ENCODE data around the gene TP53I13.

TP53I13 gene

DNA sequence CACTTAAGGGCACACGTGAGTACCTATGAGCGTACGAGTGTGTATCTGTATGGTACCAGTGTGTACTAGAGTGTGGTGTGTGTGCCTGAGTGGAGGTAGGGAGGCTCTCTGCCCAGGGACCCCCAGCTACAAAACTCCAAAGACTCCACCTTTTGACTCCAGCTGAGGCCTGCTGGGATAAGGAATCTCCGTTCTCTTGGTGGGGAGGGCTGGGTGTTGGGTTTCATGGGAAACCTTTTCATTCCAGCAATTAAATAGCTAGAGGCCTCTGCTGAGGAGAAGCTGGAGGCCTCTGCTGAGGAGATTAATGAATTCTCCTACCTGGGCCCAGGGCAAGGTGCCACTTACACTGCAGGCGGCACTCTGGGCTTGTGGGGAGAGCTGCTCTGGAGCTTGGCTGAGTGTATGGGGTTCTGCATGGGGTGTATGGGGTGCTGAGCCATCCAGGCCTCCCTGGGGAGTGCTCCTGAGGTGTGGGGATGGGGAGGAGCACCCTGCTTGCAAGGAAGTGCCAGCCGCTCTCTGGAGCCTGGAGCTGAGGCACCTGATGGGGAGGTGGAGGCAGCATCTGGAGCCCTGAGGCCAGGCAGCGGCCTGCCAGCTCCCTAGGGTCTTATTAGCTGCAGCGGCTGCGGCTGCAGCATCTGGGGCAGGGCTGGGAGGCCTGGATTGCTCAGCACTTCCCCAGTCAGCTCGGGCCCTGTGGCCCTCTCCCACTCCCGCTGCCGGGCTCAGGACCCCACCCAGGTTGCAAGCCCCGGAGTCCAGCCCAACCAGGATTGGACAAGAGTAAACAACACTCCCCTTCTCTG lies 29.1 kb downstream of the TP53I13 start:
- POLR2A ChIA-PET = interaction anchor here (0.7 to 1.4 kb wide), 2 partner anchors 12 to 25 kb away, joined by 3 to 4 read pairs; partner anchors contain the start of gene CORO6
- CTCF ChIA-PET = interaction anchor here (0.9 to 1.7 kb wide), 6 partner anchors 9 to 228 kb away, joined by 3 to 8 read pairs (median 6); no protein-coding TSS in a partner anchor
- no peak for DNase-seq (ENCODE audit: extremely low spot score)
- TF ChIP-seq HDGF (IDR thresholded peaks at IDR 0.05; ENCODE audit: borderline replicate concordance) (0 out of 2 replicates have a peak, but pooled peaks have one; percentile 59), SP1 (IDR thresholded peaks at IDR 0.05) (no peak)

- TF ChIP-seq L3MBTL2 (conservative IDR thresholded peaks at IDR 0.05) (no peak), FOXK2 (IDR thresholded peaks at IDR 0.05) (no peak), ELF4 (IDR thresholded peaks at IDR 0.05) (no peak), ARNT (IDR thresholded peaks at IDR 0.05) (no peak), SP1 (IDR thresholded peaks at IDR 0.05) (no peak), LEF1 (IDR thresholded peaks at IDR 0.05; ENCODE audit: borderline replicate concordance) (no peak), TARDBP (IDR thresholded peaks at IDR 0.05) (no peak), HDGF (IDR thresholded peaks at IDR 0.05; ENCODE audit: borderline replicate concordance) (no peak), BHLHE40 (IDR thresholded peaks at IDR 0.05; ENCODE audit: borderline replicate concordance) (no peak), CTBP1 (IDR thresholded peaks at IDR 0.05; ENCODE audit: borderline replicate concordance) (no peak), NFRKB (IDR thresholded peaks at IDR 0.05) (no peak), ZNF384 (IDR thresholded peaks at IDR 0.05) (no peak), FOXM1 (IDR thresholded peaks at IDR 0.05; ENCODE audit: borderline replicate concordance) (no peak), SUZ12 (IDR thresholded peaks at IDR 0.05) (no peak), PKNOX1 (IDR thresholded peaks at IDR 0.05) (no peak)
- POLR2A ChIA-PET = no interaction called here
- CTCF ChIA-PET = no interaction called here
- no peak for DNase-seq (ENCODE audit: extremely low spot score)
These were observed 34.7 kb downstream of the TP53I13 start for GRCh38 chr17:29603109-29603674.

GRCh38 chr17:29607557-29608195 lies 39.2 kb downstream of the TP53I13 start:
- POLR2A ChIA-PET = interaction anchor here (1.0 kb wide), 1 partner anchor 14 kb away, joined by 5 read pairs; no protein-coding TSS in a partner anchor
- TF ChIP-seq BHLHE40 (IDR thresholded peaks at IDR 0.05; ENCODE audit: borderline replicate concordance) (no peak), ARNT (IDR thresholded peaks at IDR 0.05) (no peak), FOXK2 (IDR thresholded peaks at IDR 0.05) (no peak), FOXM1 (IDR thresholded peaks at IDR 0.05; ENCODE audit: borderline replicate concordance) (no peak), NFRKB (IDR thresholded peaks at IDR 0.05) (no peak), PKNOX1 (IDR thresholded peaks at IDR 0.05) (no peak), CTBP1 (IDR thresholded peaks at IDR 0.05; ENCODE audit: borderline replicate concordance) (no peak), L3MBTL2 (conservative IDR thresholded peaks at IDR 0.05) (no peak), HDGF (IDR thresholded peaks at IDR 0.05; ENCODE audit: borderline replicate concordance) (no peak), TARDBP (IDR thresholded peaks at IDR 0.05) (no peak)
- CTCF ChIA-PET = no interaction called here
- no peak for DNase-seq (ENCODE audit: extremely low spot score)

DNA sequence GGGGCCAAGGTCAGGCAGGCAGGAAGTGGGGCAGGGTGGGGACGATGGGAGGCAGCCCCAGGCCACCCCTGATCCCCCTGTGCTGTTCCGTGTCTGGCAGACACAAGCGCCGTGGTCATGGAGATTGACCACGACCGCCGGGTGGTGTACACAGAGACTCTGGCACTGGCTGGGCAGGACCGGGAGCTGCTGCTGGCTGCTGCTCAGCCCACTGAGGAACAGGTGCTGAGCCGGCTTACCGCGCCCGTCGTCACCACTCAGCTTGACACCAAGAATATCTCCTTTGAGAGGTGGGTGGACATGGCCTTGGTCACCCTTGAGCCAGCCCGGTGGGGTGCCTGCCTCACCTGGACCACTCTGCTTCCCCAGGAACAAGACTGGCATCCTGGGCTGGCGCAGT lies 40.5 kb downstream of the TP53I13 start:
- CTCF ChIA-PET = interaction anchor here (0.6 to 1.7 kb wide), 2 partner anchors 11 to 263 kb away, joined by 3 to 5 read pairs; no protein-coding TSS in a partner anchor
- no peak for DNase-seq (ENCODE audit: extremely low spot score)
- TF ChIP-seq ARNT (IDR thresholded peaks at IDR 0.05) (no peak), FOXA1 (IDR thresholded peaks at IDR 0.05) (no peak), CTBP1 (IDR thresholded peaks at IDR 0.05; ENCODE audit: borderline replicate concordance) (no peak), NFRKB (IDR thresholded peaks at IDR 0.05) (no peak), BHLHE40 (IDR thresholded peaks at IDR 0.05; ENCODE audit: borderline replicate concordance) (no peak), FOXM1 (IDR thresholded peaks at IDR 0.05; ENCODE audit: borderline replicate concordance) (no peak), ZNF384 (IDR thresholded peaks at IDR 0.05) (no peak), FOXK2 (IDR thresholded peaks at IDR 0.05) (no peak), PKNOX1 (IDR thresholded peaks at IDR 0.05) (no peak), HDGF (IDR thresholded peaks at IDR 0.05; ENCODE audit: borderline replicate concordance) (no peak), SUZ12 (IDR thresholded peaks at IDR 0.05) (no peak), TARDBP (IDR thresholded peaks at IDR 0.05) (no peak), SP1 (IDR thresholded peaks at IDR 0.05) (no peak)
- POLR2A ChIA-PET = interaction anchor here (0.9 to 1.4 kb wide), 3 partner anchors 12 to 15 kb away, joined by 3 to 5 read pairs (median 4); partner anchors contain the start of gene CORO6

- DNase-seq (ENCODE audit: extremely low spot score) = no peak
- CTCF ChIA-PET = interaction anchor here (0.6 kb wide), 1 partner anchor 201 kb away, joined by 3 read pairs; no protein-coding TSS in a partner anchor
- POLR2A ChIA-PET = interaction anchor here (1.1 kb wide), 1 partner anchor 11 kb away, joined by 3 read pairs; no protein-coding TSS in a partner anchor
- no peak for TF ChIP-seq ARNT (IDR thresholded peaks at IDR 0.05)
- no peak for TF ChIP-seq FOXM1 (IDR thresholded peaks at IDR 0.05; ENCODE audit: borderline replicate concordance)
- no peak for TF ChIP-seq ZNF384 (IDR thresholded peaks at IDR 0.05)
- no peak for TF ChIP-seq BHLHE40 (IDR thresholded peaks at IDR 0.05; ENCODE audit: borderline replicate concordance)
- no peak for TF ChIP-seq ELF4 (IDR thresholded peaks at IDR 0.05)
- TF ChIP-seq LEF1 (IDR thresholded peaks at IDR 0.05; ENCODE audit: borderline replicate concordance) = no peak
- TF ChIP-seq SP1 (IDR thresholded peaks at IDR 0.05) = no peak
- TF ChIP-seq TARDBP (IDR thresholded peaks at IDR 0.05) = no peak
- TF ChIP-seq PKNOX1 (IDR thresholded peaks at IDR 0.05) = no peak
- TF ChIP-seq FOXK2 (IDR thresholded peaks at IDR 0.05) = no peak
These were observed 41.9 kb downstream of the TP53I13 start for GRCh38 chr17:29610395-29610794.
